Superior temporal gyrus (tissue), 1 donor: ENCODE results near the gene BBS4.
"Not testable (repeated sequence)": the region's sequence is repeated elsewhere in the genome, so short reads cannot be mapped to it uniquely, and the experiment has no call there.

ENCODE experiments used
- DNase-seq: peaks from one replicate; pipeline ENCODE4 v3.0.0-alpha.2; 2016; ENCODE audit errors: extremely low spot score

Gene BBS4

DNA sequence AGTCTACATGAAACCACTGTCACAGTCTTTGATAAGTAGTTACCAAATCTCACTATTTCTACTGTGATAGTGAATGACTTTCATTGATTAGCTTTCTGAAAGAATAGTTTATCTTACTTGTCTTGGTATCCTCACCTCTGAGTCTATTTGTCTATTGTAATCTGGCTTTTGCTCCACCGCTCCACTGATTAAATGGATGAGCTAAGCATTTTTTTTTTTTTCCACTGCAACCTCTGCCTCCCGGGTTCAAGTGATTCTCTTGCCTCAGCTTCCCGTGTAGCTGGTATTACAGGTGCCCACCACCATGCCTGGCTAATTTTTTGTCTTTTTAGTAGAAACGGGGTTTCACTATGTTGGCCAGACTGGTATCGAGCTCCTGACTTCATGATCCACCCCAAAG lies 12.9 kb downstream of the BBS4 start:
- DNase-seq: no peak

DNA sequence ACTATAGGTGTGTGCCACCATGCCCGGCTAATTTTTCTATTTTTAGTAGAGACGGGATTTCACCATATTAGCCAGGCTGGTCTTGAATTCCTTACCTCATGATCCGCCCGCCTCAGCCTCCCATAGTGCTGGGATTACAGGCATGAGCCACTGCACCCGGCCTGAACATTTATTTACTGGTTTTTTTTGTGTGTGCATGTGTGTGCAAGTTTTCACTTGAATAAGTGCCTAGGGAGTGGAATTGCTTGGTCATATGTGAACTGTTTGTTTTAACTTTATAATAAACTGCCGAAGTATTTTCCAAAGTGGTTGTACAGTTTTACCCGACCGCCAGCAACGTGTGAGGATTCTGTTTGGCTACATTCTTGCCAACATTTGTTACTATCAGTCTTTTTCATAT lies 14.1 kb downstream of the BBS4 start:
- DNase-seq: no peak

DNA sequence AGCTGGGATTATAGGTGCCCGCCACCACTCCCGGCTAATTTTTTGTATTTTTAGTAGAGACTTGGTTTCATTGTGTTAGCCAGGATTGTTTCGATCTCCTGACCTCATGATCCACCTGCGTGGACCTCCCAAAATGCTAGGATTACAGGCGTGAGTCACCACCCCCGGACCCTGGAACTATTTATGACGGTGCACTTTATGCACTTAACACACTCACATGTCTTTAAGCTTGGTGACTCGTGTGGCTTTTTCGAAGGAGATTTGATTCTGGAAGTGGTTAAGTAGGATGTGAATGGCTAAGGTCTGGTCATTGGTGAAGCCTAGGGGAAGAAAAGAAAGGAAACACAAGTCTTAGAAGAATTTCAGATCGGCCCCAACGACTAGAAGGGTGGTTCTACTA lies 20.3 kb downstream of the BBS4 start:
- DNase-seq: no peak

DNA sequence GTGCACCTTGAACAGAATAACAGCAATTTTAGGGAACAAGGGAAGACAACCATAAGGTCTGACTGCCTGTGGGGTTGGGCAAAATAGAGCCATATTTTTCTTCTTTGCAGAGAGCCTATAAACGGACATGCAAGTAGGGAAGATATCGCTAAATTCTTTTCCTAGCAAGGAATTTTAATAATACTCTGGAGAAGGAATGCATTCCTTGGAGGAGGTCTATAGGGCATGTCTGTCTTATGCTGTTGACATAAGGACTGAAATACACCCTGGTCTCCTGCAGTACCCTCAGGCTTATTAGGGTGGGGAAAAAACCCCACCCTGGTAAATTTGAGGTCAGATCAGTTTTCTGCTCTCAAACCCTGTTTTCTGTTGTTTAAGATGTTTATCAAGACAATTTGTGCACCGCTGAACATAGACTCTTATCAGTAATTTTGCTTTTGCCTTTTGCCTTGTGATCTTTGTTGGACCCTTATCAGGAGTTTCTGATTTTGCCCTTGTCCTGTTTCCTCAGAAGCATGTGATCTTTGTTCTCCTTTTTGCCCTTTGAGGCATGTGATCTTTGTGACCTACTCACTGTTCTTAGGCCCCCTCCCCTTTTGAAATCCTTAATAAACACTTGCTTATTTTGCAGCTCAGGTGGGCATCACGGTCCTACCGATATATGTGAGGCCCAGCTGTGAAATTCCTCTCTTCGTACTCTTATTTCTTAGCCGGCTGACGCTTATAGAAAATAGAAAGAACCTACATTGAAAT lies 22.7 kb downstream of the BBS4 start:
- not testable (repeated sequence) for DNase-seq

- peak; percentile 77 for DNase-seq
These were observed 36.2 kb downstream of the BBS4 start for GRCh38 chr15:72722071-72722696.

DNA sequence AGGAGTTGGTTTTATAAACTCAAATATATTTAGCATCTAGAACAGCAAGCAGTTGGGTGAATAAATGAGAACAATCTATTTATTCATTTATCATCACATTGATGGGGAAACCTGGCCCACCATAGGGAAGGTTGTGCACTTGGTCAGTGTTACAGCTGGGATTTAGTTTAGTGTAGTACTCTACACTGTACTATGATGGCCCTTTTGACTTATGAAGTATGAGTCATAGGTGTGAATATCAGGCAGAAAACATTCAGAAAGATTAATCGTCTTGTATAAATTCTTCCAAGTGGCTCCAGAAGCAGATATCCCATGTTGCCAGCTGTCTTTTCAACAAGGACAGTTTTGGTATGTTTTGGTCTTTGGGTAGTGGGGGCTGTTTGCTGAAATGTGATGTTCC lies 38.0 kb downstream of the BBS4 start:
- no peak for DNase-seq

- DNase-seq: no peak
These were observed 39.4 kb downstream of the BBS4 start for GRCh38 chr15:72725446-72725845.

GRCh38 chr15:72725851-72726250 lies 39.8 kb downstream of the BBS4 start:
- DNase-seq: not testable (repeated sequence)

GRCh38 chr15:72727154-72727553 lies 41.1 kb downstream of the BBS4 start:
- no peak for DNase-seq

DNA sequence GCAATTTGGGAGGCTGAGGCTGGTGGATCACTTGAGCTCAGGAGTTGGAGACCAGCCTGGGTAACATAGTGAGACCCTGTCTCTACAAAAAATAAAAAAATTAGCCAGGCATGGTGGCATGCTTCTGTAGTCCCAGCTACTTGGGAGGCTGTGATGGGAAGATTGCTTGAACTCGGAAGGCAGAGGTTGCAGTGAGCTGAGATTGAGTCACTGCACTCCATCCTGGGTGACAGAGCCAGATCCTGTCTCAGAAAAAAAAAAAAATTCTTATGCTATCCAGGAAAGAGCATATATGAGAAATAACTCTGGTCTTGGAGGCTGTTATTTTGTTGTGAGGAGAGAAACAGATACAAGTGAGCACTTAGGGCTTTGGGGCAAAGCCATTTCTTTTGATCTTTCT lies 42.2 kb downstream of the BBS4 start:
- not testable (repeated sequence) for DNase-seq

- DNase-seq: no peak
These were observed 42.8 kb downstream of the BBS4 start for GRCh38 chr15:72728821-72729220.

GRCh38 chr15:72732086-72732485 lies 46.1 kb downstream of the BBS4 start:
- DNase-seq: no peak

DNA sequence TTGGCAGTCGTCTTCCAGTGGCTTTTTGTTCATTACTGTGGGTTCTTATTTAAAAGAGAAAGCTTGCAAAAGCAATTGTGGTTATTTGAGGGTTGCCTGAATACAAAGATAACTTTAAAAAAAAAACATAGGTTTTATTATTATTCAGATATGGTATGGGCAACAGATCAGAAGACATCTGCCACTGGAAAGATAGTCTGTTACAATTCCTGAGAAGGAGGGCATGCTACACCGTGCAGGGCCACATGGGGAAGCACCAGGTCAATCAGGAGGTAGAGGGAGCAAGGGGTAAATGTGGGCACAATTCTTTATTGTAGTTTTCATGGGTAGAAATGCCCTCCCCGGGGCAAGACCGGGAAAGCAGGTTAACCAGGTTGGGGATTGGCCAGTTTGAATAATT lies 46.5 kb downstream of the BBS4 start:
- DNase-seq: no peak

GRCh38 chr15:72733941-72734738 lies 48.1 kb downstream of the BBS4 start:
- DNase-seq: no peak

DNA sequence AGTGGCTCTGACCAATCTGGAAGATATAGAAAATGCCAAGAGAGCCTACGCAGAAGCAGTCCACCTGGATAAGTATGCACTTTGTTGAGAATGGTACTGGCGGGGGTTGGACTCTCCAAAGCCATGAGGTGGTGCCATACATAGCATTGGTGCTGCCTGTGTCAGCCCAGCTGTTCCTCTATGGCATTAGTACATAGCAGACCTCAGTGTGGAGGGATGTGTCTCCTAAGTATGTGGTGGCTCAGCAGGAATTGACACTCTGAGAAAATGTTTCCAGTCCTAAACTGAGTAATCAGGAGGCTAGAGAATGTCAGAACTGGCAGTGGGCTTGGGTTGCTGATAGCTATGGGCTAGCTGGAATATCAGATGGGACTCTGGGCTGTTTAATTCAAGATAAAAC lies 49.1 kb downstream of the BBS4 start:
- DNase-seq: no peak

- DNase-seq: no peak
These were observed 51.1 kb downstream of the BBS4 start for GRCh38 chr15:72737061-72737460.

DNA sequence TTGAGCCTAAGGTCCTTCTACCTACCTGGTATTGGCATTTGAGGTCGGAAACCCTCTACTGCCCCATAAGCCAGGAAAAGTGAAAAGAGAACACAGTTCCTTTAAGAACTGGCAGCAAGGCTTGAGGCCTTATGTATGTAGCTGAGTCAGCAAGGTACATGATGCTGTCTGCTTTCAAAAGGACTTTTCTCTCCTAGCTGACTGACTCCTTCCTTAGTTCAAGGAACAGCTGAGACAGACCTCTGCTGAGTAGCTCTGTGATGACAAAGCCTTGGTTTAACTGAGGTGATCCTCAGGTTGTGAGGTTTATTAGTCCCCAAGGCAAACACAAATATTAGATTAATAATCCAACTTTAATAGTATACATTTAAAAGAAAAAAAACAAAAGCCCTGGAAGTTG lies 51.7 kb downstream of the BBS4 start:
- DNase-seq: no peak

- DNase-seq: no peak
These were observed 54.2 kb downstream of the BBS4 start for GRCh38 chr15:72740219-72740618.

GRCh38 chr15:72749700-72750099 lies 63.7 kb downstream of the BBS4 start:
- DNase-seq: no peak

- DNase-seq: no peak
These were observed 65.9 kb downstream of the BBS4 start for GRCh38 chr15:72751751-72752455.

DNA sequence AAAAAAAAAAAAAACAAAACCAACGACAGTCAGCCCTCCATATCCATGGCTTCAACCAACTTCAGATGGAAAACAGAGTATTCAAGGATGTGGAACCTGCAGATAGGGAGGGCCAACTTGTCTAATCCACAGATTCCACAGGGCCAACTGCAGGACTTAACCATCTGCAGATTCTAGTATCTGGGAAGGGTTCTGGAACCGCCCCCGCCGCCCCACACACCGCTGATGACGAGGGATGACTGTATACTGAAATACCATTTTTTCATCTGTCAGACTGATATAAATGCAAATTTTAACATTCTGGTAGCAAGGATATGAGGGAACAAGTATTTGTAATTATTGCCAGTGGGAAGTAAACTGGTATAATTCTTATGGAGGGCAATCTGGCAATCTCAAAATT lies 68.1 kb downstream of the BBS4 start:
- DNase-seq: no peak

GRCh38 chr15:72758182-72758581 lies 72.2 kb downstream of the BBS4 start:
- no peak for DNase-seq
